Vagina (tissue), 2 donors: Measurements from ENCODE around the gene ALKBH8.

Experiments
- POLR2A ChIP-seq, 2 donors: fragments of 450-650 bp; IDR thresholded peaks; one replicate each; pipeline ENCODE4 v1.6.1; 2017; ENCODE audit warnings: antibody characterized with exemption in 2 of 2, mild to moderate bottlenecking in 2 of 2, moderate library complexity in 2 of 2
- POLR2AphosphoS5 ChIP-seq, 2 donors: sonication (generic); formaldehyde crosslinking; IDR thresholded peaks; one replicate each; pipeline ENCODE4 v1.9.0; 2017; ENCODE audit warnings: antibody characterized with exemption in 2 of 2, mild to moderate bottlenecking in 2 of 2, low read depth in 1 of 2; ENCODE audit not compliant: insufficient read depth in 1 of 2
- TF ChIP-seq, protein P1 (sequence below), 3 experiments: fragments of 450-650 bp in 2 of 3; fragments of 200-600 bp in 1 of 3; sonication (generic) in 1 of 3; IDR thresholded peaks; one replicate each; pipeline ENCODE4 v1.5.1; 2017 to 2019; ENCODE audit warnings: antibody characterized with exemption in 3 of 3, mild to moderate bottlenecking in 2 of 3, moderate library complexity in 2 of 3

DNA sequence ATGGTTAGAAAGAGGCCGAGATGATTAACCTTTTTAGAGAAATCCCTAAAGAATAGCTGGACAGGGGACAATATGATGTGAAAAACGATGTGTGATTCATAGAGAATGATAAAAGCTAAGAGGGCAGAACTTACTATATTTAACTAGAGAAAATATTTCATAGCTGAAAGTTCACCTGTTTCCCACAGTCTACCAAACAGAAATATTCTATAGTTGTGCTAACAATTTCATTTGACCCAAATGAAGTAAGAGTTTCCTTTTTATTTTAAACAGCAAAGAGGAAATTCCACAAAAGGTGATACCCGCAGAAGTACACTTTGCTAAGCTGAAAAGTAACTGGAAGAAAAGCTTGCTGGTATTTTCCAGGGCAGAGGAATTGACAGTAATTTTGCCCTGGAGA is 26.7 kb downstream of the ALKBH8 start:
- TF ChIP-seq, protein P1, sequence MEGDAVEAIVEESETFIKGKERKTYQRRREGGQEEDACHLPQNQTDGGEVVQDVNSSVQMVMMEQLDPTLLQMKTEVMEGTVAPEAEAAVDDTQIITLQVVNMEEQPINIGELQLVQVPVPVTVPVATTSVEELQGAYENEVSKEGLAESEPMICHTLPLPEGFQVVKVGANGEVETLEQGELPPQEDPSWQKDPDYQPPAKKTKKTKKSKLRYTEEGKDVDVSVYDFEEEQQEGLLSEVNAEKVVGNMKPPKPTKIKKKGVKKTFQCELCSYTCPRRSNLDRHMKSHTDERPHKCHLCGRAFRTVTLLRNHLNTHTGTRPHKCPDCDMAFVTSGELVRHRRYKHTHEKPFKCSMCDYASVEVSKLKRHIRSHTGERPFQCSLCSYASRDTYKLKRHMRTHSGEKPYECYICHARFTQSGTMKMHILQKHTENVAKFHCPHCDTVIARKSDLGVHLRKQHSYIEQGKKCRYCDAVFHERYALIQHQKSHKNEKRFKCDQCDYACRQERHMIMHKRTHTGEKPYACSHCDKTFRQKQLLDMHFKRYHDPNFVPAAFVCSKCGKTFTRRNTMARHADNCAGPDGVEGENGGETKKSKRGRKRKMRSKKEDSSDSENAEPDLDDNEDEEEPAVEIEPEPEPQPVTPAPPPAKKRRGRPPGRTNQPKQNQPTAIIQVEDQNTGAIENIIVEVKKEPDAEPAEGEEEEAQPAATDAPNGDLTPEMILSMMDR (IDR thresholded peaks at IDR 0.05) = no peak
- TF ChIP-seq POLR2A (IDR thresholded peaks at IDR 0.05) (no peak), POLR2AphosphoS5 (IDR thresholded peaks at IDR 0.05; ENCODE audit: insufficient read depth in 1 of 2, low read depth in 1 of 2) (no peak)
